Ascending aorta (tissue), 2 donors: ENCODE results near the gene CYP2F1. TPM values are rescaled to one million over a fixed set of nuclear protein-coding genes. Genes with fewer than 3 reads are reported as not detected.
A peak's percentile ranks its signal among the peaks of the same experiment; 100 is the strongest.

Experiments used
- DNase-seq, 2 donors: peaks; one replicate each; pipeline ENCODE4 v3.0.0-alpha.2; 2019; ENCODE audit warnings: low spot score in 2 of 2
- H3K27ac ChIP-seq, 2 donors: fragments of 200-600 bp; sonication (generic); one replicate each; pipeline ENCODE4 v1.5.1; 2016 to 2017; ENCODE audit warnings: mild to moderate bottlenecking in 1 of 2
- H3K27me3 ChIP-seq: fragments of 200-600 bp; sonication (generic); one replicate; pipeline ENCODE4 v1.5.1; 2017
- H3K36me3 ChIP-seq, 2 donors: fragments of 200-600 bp; sonication (generic); one replicate each; pipeline ENCODE4 v1.5.1; 2016
- H3K4me1 ChIP-seq, 2 donors: fragments of 200-600 bp; sonication (generic); one replicate each; pipeline ENCODE4 v1.5.1; 2016 to 2017; ENCODE audit warnings: mild to moderate bottlenecking in 1 of 2
- H3K4me3 ChIP-seq, 2 donors: fragments of 200-600 bp; sonication (generic); one replicate each; pipeline ENCODE4 v1.5.1; 2016 to 2017; ENCODE audit warnings: mild to moderate bottlenecking in 1 of 2
- H3K9me3 ChIP-seq, 2 donors: fragments of 200-600 bp; sonication (generic); one replicate each; pipeline ENCODE4 v1.5.1; 2016
- CTCF ChIP-seq, 3 experiments: fragments of 200-600 bp in 2 of 3; fragments of 450-650 bp in 1 of 3; sonication (generic) in 2 of 3; IDR thresholded peaks; one replicate each; pipeline ENCODE4 v1.5.1; 2016 to 2019; ENCODE audit warnings: antibody characterized with exemption in 3 of 3, mild to moderate bottlenecking in 1 of 3, moderate library complexity in 1 of 3
- intact Hi-C: fragments of 100-400 bp; cut with DNase I; formaldehyde crosslinking; loops from one replicate; pipeline ENCODE4 v1.15.1; 2023
- total RNA-seq: library from RNA; depleted of rRNA; stranded (reverse); fragments of >200 nt; gene quantifications from one replicate; pipeline ENCODE4 v1.1.0, GENCODE V29; 2016

Gene CYP2F1
- total RNA-seq, 1 donor from 2014 or later: not detected

GRCh38 chr19:41166944-41167804 is 52.9 kb downstream of the CYP2F1 start:
- no peak overlapping the region for H3K4me3 ChIP-seq
- H3K27me3 ChIP-seq: no peaks in the 10 kb centered on the region
- H3K27ac ChIP-seq: no peak overlapping the region
- intact Hi-C loops: no loop called here
- no peaks in the 10 kb centered on the region for H3K9me3 ChIP-seq
- H3K4me1 ChIP-seq: no peaks in the 10 kb centered on the region
- no peaks in the 10 kb centered on the region for H3K36me3 ChIP-seq
- no peak for TF ChIP-seq CTCF (IDR thresholded peaks at IDR 0.05)
- DNase-seq: no peak

GRCh38 chr19:41172297-41173164 is 58.3 kb downstream of the CYP2F1 start:
- Histone ChIP-seq H3K36me3 (no peaks in the 10 kb centered on the region), H3K27me3 (no peaks in the 10 kb centered on the region), H3K4me1 (no peaks in the 10 kb centered on the region), H3K27ac (no peak overlapping the region), H3K9me3 (no peaks in the 10 kb centered on the region), H3K4me3 (no peak overlapping the region)
- DNase-seq: no peak
- TF ChIP-seq CTCF (IDR thresholded peaks at IDR 0.05): no peak
- intact Hi-C loops: no loop called here

GRCh38 chr19:41174297-41174928 is 60.2 kb downstream of the CYP2F1 start:
- Histone ChIP-seq H3K27ac (no peak overlapping the region), H3K9me3 (no peaks in the 10 kb centered on the region)
- intact Hi-C loops: no loop called here

GRCh38 chr19:41175801-41176777 is 61.9 kb downstream of the CYP2F1 start:
- Histone ChIP-seq H3K4me1 (no peaks in the 10 kb centered on the region), H3K9me3 (no peaks in the 10 kb centered on the region), H3K27ac (no peak overlapping the region), H3K36me3 (no peaks in the 10 kb centered on the region), H3K4me3 (peak overlapping the region in 1 of 2 donors; percentile 4), H3K27me3 (no peaks in the 10 kb centered on the region)
- TF ChIP-seq CTCF (IDR thresholded peaks at IDR 0.05): no peak
- intact Hi-C loops: no loop called here
- peak in 1 of 2 donors; percentile 10 for DNase-seq

More at GRCh38 chr19:41174297-41174928, 60.2 kb downstream of the CYP2F1 start:
- Histone ChIP-seq H3K4me3 (no peak overlapping the region), H3K4me1 (no peaks in the 10 kb centered on the region), H3K36me3 (no peaks in the 10 kb centered on the region), H3K27me3 (no peaks in the 10 kb centered on the region)
- TF ChIP-seq CTCF (IDR thresholded peaks at IDR 0.05): no peak
- no peak for DNase-seq

Other genes with a start within 250 kb of the CYP2F1 start
- gene CYP2A7, start 232.2 kb upstream of the CYP2F1 start, total RNA-seq: not detected
- not detected for gene CYP2B6, start 123.2 kb upstream of the CYP2F1 start, total RNA-seq
- not detected for gene CYP2A13, start 26.0 kb upstream of the CYP2F1 start, total RNA-seq
- gene CYP2S1, start 78.8 kb downstream of the CYP2F1 start, total RNA-seq: not detected
- 122 TPM for gene AXL, start 104.8 kb downstream of the CYP2F1 start, total RNA-seq
- gene HNRNPUL1, start 149.9 kb downstream of the CYP2F1 start, total RNA-seq: 81.1 TPM
- 18.4 TPM for gene CCDC97, start 195.7 kb downstream of the CYP2F1 start, total RNA-seq
- gene TGFB1, start 239.5 kb downstream of the CYP2F1 start, total RNA-seq: 103 TPM
- 17.5 TPM for gene B9D2, start 249.7 kb downstream of the CYP2F1 start, total RNA-seq